Mesendoderm (in vitro differentiated cells): ENCODE data around the gene PGPEP1.
A peak's percentile ranks its signal among the peaks of the same experiment; 100 is the strongest.

Experiments
- DNase-seq: peaks from one replicate; pipeline ENCODE4 v3.0.0; 2013
- H2AK5ac ChIP-seq: 2 replicates; pipeline ENCODE4 v1.6.1; 2013; ENCODE audit warnings: low read length, inconsistent platforms
- H2BK120ac ChIP-seq: 2 replicates; pipeline ENCODE4 v1.6.1; 2013; ENCODE audit warnings: low read depth, mild to moderate bottlenecking, low read length, moderate library complexity, mixed read lengths
- H2BK15ac ChIP-seq: replicated peaks from 2 replicates; pipeline ENCODE4 v1.6.1; 2013; ENCODE audit warnings: low read depth, mild to moderate bottlenecking, moderate library complexity
- H2BK5ac ChIP-seq: 2 replicates; pipeline ENCODE4 v1.6.1; 2013; ENCODE audit warnings: low read length, inconsistent platforms
- H3K18ac ChIP-seq: 2 replicates; pipeline ENCODE4 v1.6.1; 2013; ENCODE audit warnings: mild to moderate bottlenecking, low read length, mixed read lengths
- H3K23ac ChIP-seq: one replicate; pipeline ENCODE4 v1.6.1; 2013; ENCODE audit warnings: low read length
- H3K27ac ChIP-seq: 2 replicates; pipeline ENCODE4 v1.5.1; 2013; ENCODE audit warnings: low read depth, mild to moderate bottlenecking, inconsistent platforms, low read length, moderate library complexity
- H3K27me3 ChIP-seq: 2 replicates; pipeline ENCODE4 v1.6.1; 2013; ENCODE audit warnings: low read length, control low read depth, mild to moderate bottlenecking, inconsistent platforms; ENCODE audit not compliant: insufficient read depth, poor library complexity
- H3K36me3 ChIP-seq: 2 replicates; pipeline ENCODE4 v1.6.1; 2013; ENCODE audit warnings: low read length, inconsistent platforms; ENCODE audit not compliant: control insufficient read depth, insufficient read depth
- H3K4ac ChIP-seq: one replicate; pipeline ENCODE4 v1.6.1; 2013; ENCODE audit warnings: low read depth, mild to moderate bottlenecking, low read length, moderate library complexity
- H3K4me1 ChIP-seq: 2 replicates; pipeline ENCODE4 v1.6.1; 2013; ENCODE audit warnings: low read depth, low read length, inconsistent platforms; ENCODE audit not compliant: control insufficient read depth
- H3K4me2 ChIP-seq: 2 replicates; pipeline ENCODE4 v1.6.1; 2013; ENCODE audit warnings: low read length
- H3K4me3 ChIP-seq: 2 replicates; pipeline ENCODE4 v1.5.1; 2013; ENCODE audit warnings: mild to moderate bottlenecking, low read length
- H3K56ac ChIP-seq: one replicate; pipeline ENCODE4 v1.6.1; 2013; ENCODE audit warnings: low read length
- H3K79me1 ChIP-seq: 2 replicates; pipeline ENCODE4 v1.6.1; 2013; ENCODE audit warnings: low read length, inconsistent platforms
- H3K79me2 ChIP-seq: 2 replicates; pipeline ENCODE4 v1.6.1; 2013; ENCODE audit warnings: mild to moderate bottlenecking, low read length; ENCODE audit not compliant: control insufficient read depth, insufficient read depth
- H3K9ac ChIP-seq: 2 replicates; pipeline ENCODE4 v1.6.1; 2013; ENCODE audit warnings: low read length, inconsistent platforms
- H4K5ac ChIP-seq: one replicate; pipeline ENCODE4 v1.6.1; 2013; ENCODE audit warnings: low read length
- H4K8ac ChIP-seq: one replicate; pipeline ENCODE4 v1.6.1; 2013; ENCODE audit warnings: low read depth, mild to moderate bottlenecking, control low read depth, low read length, moderate library complexity
- WGBS: extraction: QIAGEN DNeasy Blood & Tissue Kit; methylation state at CpG from one replicate; pipeline ENCODE4 v1.1.7; 2013; ENCODE audit warnings: low lambda C conversion rate, missing lambda C conversion rate; ENCODE audit not compliant: insufficient coverage; ENCODE audit errors: extremely low coverage; 5-methylcytosine and 5-hydroxymethylcytosine counted together

Gene PGPEP1

DNA sequence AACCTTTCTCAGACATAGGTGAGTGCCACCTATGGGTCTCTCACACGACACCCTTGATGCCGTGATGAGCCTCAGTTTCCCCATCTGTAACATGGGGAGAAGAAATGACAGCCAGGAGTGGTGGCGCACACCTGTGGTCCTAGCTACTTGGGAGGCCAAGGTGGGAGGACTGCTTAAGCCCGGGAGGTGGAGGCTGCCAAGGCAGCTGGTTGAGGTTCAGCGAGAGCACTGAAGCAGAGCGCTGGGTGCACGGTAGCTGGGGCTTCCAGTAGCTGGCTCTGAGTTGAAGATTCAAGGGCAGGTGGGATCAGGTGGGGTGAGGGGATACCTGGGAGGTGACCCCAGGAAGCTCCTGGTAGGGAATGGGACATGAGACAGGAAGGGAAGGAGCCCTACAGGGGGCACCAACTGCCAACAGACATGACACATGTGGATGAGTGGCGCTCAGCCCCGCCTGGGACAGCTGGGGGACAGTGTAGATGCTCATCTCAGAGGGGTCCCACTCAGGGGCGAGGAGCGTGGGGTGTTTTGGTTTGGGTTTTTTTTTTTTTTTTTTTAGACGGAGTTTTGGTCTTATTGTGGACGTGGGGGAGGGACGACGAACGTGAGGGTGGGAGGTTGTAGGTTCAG lies 72.3 kb downstream of the PGPEP1 start:
- no peak overlapping the region for H3K4me2 ChIP-seq
- H3K79me2 ChIP-seq = no peaks in the 10 kb centered on the region
- H3K36me3 ChIP-seq = no peaks in the 10 kb centered on the region
- H3K79me1 ChIP-seq = no peaks in the 10 kb centered on the region
- no peak overlapping the region for H3K56ac ChIP-seq
- no CpG with 5 or more reads among the region's 16 CpGs for WGBS
- no peak overlapping the region for H2BK120ac ChIP-seq
- H3K4me1 ChIP-seq = no peaks in the 10 kb centered on the region
- no peak overlapping the region for H2AK5ac ChIP-seq
- H4K8ac ChIP-seq = no peak overlapping the region
- H3K27me3 ChIP-seq = no peaks in the 10 kb centered on the region
- H2BK15ac ChIP-seq = no peak overlapping the region
- no peak overlapping the region for H4K5ac ChIP-seq
- H3K27ac ChIP-seq = no peak overlapping the region
- no peak overlapping the region for H3K23ac ChIP-seq
- no peak overlapping the region for H3K9ac ChIP-seq
- H3K18ac ChIP-seq = no peak overlapping the region
- no peak for DNase-seq
- H3K4me3 ChIP-seq = no peak overlapping the region
- H3K4ac ChIP-seq = no peak overlapping the region
- H2BK5ac ChIP-seq = no peak overlapping the region

DNA sequence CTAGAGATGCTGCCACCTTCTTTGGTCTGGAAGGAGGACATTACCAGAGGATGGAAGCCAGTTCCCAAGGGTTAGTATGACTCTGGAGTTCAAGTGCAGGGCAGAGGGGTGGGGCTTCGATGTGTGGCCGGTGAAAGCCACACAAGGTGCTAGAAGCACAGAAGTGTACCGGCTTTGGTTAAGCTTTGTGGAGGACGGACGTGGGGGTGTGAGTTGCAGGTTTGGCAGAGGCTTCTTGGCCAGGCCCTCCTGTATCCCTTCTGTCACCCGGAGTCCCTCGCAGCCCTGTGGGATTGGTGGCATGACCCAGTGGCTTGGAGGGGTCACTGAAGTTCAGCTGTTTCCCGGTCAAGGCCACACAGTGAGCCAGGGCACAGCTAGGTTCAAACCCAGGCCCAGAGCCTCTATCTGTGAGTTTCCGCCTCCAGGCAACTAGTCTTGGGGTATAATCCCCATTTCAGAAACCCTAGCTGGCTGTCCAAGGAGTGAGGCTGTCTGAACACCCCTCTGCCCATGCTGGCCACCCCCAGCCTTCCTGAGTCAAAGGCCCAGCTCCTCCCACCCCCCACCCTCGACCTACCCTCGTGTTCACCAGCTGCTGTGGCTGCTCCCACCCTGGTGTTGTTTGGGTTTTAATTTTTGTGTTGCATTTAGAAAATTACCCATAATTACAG lies 74.2 kb downstream of the PGPEP1 start:
- peak overlapping the region; percentile 10 for H3K56ac ChIP-seq
- H3K27me3 ChIP-seq = no peaks in the 10 kb centered on the region
- no peak overlapping the region for H3K4me2 ChIP-seq
- H3K4me3 ChIP-seq = no peak overlapping the region
- H3K79me1 ChIP-seq = no peaks in the 10 kb centered on the region
- no peak overlapping the region for H2BK15ac ChIP-seq
- no peak overlapping the region for H3K18ac ChIP-seq
- H3K27ac ChIP-seq = no peak overlapping the region
- no peaks in the 10 kb centered on the region for H3K36me3 ChIP-seq
- peaks cover 7% of the 10 kb centered on the region for H3K4me1 ChIP-seq
- no peak overlapping the region for H3K23ac ChIP-seq
- no peaks in the 10 kb centered on the region for H3K79me2 ChIP-seq
- no peak overlapping the region for H2BK120ac ChIP-seq
- H4K8ac ChIP-seq = no peak overlapping the region
- no peak overlapping the region for H3K9ac ChIP-seq
- H3K4ac ChIP-seq = no peak overlapping the region
- H2AK5ac ChIP-seq = no peak overlapping the region
- no peak overlapping the region for H4K5ac ChIP-seq
- no peak overlapping the region for H2BK5ac ChIP-seq
- no peak for DNase-seq
- WGBS = no CpG with 5 or more reads among the region's 11 CpGs

- H2AK5ac ChIP-seq = no peak overlapping the region
- no peak overlapping the region for H2BK120ac ChIP-seq
- no peak overlapping the region for H3K4me2 ChIP-seq
- H3K9ac ChIP-seq = no peak overlapping the region
- no peak overlapping the region for H4K8ac ChIP-seq
- no peaks in the 10 kb centered on the region for H3K79me1 ChIP-seq
- no peaks in the 10 kb centered on the region for H3K36me3 ChIP-seq
- peaks cover 7% of the 10 kb centered on the region for H3K4me1 ChIP-seq
- H3K27me3 ChIP-seq = no peaks in the 10 kb centered on the region
- peak overlapping the region; percentile 10 for H3K56ac ChIP-seq
- no peaks in the 10 kb centered on the region for H3K79me2 ChIP-seq
- H2BK15ac ChIP-seq = no peak overlapping the region
- H2BK5ac ChIP-seq = no peak overlapping the region
- no peak for DNase-seq
- H3K4ac ChIP-seq = no peak overlapping the region
- H3K27ac ChIP-seq = no peak overlapping the region
- no peak overlapping the region for H3K18ac ChIP-seq
- no peak overlapping the region for H3K4me3 ChIP-seq
- H3K23ac ChIP-seq = no peak overlapping the region
- H4K5ac ChIP-seq = no peak overlapping the region
- WGBS = no CpG with 5 or more reads among the region's 25 CpGs
These were observed 74.9 kb downstream of the PGPEP1 start for GRCh38 chr19:18415178-18415867.

- no peak overlapping the region for H3K23ac ChIP-seq
- no peak overlapping the region for H2AK5ac ChIP-seq
- H4K8ac ChIP-seq = peak overlapping the region; percentile 58
- peak overlapping the region; percentile 88 for H3K4me2 ChIP-seq
- peak; percentile 96 for DNase-seq
- H3K79me2 ChIP-seq = peaks cover 2% of the 10 kb centered on the region
- H3K4me3 ChIP-seq = no peak overlapping the region
- H2BK5ac ChIP-seq = peak overlapping the region; percentile 57
- H3K27me3 ChIP-seq = no peaks in the 10 kb centered on the region
- no CpG with 5 or more reads among the region's 44 CpGs for WGBS
- peak overlapping the region; percentile 60 for H3K9ac ChIP-seq
- H2BK120ac ChIP-seq = peak overlapping the region; percentile 49
- H3K4me1 ChIP-seq = peaks cover 7% of the 10 kb centered on the region
- H3K56ac ChIP-seq = peak overlapping the region; percentile 85
- peak overlapping the region; percentile 78 for H3K18ac ChIP-seq
- no peaks in the 10 kb centered on the region for H3K36me3 ChIP-seq
- peak overlapping the region; percentile 90 for H3K4ac ChIP-seq
- no peak overlapping the region for H4K5ac ChIP-seq
- H2BK15ac ChIP-seq = no peak overlapping the region
- peaks cover 4% of the 10 kb centered on the region for H3K79me1 ChIP-seq
- H3K27ac ChIP-seq = peak overlapping the region; percentile 96
These were observed 76.4 kb downstream of the PGPEP1 start for GRCh38 chr19:18416778-18417249.

DNA sequence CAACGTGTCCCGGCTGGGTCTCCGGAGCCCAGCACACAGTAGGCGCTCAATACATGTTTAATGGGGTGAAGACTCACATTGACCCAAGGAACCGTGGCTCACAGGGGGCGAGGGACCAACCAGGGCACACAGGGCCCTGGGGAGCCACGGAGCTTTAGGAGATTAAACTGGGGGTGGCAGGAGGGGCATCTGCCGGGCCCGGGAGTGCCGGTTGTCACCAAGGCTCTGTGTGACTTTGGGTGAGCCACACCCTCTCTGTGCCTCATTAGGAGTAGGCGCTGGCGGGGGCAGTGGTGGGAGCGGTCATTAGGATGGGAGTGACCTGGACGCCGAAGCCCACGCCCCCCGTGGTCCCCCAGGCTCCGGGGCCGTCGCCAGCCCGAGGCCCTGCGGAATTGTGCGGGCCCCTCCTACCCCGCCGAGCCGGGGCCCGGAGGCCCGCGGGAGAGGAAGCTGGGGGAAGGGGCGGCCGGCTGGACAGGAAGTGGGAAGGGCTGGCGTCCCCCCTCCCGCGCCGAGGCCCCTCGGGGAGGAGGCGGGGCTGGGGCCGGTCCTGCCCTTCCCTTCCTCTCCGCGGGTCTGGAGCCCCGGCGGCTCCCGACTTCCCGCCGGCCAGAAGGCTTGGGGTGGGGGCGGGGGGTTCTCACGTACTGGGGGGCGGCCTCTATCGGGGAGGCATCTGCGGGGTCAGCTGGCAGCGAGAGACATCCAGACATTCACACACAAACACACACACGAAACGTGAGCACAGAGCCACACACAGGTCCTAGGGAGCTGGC lies 77.0 kb downstream of the PGPEP1 start:
- Histone ChIP-seq H4K8ac (peak overlapping the region; percentile 58), H3K36me3 (no peaks in the 10 kb centered on the region), H3K56ac (peak overlapping the region; percentile 95), H2BK5ac (peak overlapping the region; percentile 80), H2BK120ac (peak overlapping the region; percentile 16), H3K18ac (peak overlapping the region; percentile 78), H2BK15ac (no peak overlapping the region), H3K27ac (peak overlapping the region; percentile 91), H4K5ac (no peak overlapping the region), H3K79me1 (peaks cover 4% of the 10 kb centered on the region), H3K4me2 (peak overlapping the region; percentile 88), H3K27me3 (no peaks in the 10 kb centered on the region), H3K4ac (peak overlapping the region; percentile 90), H3K9ac (peak overlapping the region; percentile 82), H3K23ac (no peak overlapping the region), H2AK5ac (peak overlapping the region; percentile 74), H3K4me1 (peaks cover 7% of the 10 kb centered on the region), H3K79me2 (peaks cover 5% of the 10 kb centered on the region), H3K4me3 (no peak overlapping the region)
- WGBS = no CpG with 5 or more reads among the region's 53 CpGs
- peak; percentile 94 for DNase-seq
